ENCODE measurements around the gene BAIAP2. TPM values are rescaled to one million over a fixed set of nuclear protein-coding genes. Genes with fewer than 3 reads are reported as not detected.
A peak's percentile ranks its signal among the peaks of the same experiment; 100 is the strongest.

The BAIAP2 gene
- total and polyA plus RNA-seq, 2 of the 13 experiments (the other 11 are each of a cell fraction or from before 2014, with no cell fraction given): 22.5 to 24.0 TPM

DNA sequence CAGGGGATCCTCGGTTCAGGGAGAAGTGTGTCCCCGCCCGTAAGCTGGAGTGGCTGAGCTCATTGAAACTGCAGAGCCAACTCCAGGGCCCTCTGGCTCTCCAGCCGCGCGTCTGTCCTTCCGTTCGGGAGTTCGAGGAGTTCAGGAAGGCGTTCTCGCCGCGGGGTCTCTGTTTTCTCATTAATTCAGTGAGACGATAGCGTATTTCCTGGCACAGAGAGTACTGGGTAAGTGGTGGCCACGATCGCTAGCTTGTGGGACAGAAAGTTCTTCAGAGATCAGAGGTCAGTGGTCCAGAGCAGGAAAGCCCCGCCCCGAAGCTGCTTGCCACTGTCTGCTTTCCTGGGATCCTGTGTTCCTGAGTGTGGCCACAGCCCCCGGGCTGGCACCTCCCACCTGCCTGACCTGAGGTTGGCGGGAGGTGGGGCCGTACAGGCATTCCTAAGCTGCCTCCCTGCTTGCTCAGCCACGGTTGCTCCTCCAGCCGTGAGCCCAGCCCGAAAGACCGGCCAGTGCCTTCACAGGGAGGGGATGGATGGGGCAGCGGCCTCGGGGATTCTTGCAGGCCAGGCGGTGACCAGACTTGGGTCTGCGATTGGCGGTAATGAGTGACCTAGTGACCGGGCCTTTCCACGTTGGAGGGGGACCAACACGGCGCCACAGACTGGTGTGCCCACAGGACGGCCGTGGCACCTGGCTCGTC lies 8.9 kb downstream of the BAIAP2 start (continued):
- TF ChIP-seq, protein P1, sequence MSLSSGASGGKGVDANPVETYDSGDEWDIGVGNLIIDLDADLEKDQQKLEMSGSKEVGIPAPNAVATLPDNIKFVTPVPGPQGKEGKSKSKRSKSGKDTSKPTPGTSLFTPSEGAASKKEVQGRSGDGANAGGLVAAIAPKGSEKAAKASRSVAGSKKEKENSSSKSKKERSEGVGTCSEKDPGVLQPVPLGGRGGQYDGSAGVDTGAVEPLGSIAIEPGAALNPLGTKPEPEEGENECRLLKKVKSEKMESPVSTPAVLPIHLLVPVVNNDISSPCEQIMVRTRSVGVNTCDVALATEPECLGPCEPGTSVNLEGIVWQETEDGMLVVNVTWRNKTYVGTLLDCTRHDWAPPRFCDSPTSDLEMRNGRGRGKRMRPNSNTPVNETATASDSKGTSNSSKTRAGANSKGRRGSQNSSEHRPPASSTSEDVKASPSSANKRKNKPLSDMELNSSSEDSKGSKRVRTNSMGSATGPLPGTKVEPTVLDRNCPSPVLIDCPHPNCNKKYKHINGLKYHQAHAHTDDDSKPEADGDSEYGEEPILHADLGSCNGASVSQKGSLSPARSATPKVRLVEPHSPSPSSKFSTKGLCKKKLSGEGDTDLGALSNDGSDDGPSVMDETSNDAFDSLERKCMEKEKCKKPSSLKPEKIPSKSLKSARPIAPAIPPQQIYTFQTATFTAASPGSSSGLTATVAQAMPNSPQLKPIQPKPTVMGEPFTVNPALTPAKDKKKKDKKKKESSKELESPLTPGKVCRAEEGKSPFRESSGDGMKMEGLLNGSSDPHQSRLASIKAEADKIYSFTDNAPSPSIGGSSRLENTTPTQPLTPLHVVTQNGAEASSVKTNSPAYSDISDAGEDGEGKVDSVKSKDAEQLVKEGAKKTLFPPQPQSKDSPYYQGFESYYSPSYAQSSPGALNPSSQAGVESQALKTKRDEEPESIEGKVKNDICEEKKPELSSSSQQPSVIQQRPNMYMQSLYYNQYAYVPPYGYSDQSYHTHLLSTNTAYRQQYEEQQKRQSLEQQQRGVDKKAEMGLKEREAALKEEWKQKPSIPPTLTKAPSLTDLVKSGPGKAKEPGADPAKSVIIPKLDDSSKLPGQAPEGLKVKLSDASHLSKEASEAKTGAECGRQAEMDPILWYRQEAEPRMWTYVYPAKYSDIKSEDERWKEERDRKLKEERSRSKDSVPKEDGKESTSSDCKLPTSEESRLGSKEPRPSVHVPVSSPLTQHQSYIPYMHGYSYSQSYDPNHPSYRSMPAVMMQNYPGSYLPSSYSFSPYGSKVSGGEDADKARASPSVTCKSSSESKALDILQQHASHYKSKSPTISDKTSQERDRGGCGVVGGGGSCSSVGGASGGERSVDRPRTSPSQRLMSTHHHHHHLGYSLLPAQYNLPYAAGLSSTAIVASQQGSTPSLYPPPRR (CRISPR knock-in tag; IDR thresholded peaks at IDR 0.05; ENCODE audit: borderline replicate concordance): no peak; the same call in none of the 2 replicates
- TF ChIP-seq, protein P2, sequence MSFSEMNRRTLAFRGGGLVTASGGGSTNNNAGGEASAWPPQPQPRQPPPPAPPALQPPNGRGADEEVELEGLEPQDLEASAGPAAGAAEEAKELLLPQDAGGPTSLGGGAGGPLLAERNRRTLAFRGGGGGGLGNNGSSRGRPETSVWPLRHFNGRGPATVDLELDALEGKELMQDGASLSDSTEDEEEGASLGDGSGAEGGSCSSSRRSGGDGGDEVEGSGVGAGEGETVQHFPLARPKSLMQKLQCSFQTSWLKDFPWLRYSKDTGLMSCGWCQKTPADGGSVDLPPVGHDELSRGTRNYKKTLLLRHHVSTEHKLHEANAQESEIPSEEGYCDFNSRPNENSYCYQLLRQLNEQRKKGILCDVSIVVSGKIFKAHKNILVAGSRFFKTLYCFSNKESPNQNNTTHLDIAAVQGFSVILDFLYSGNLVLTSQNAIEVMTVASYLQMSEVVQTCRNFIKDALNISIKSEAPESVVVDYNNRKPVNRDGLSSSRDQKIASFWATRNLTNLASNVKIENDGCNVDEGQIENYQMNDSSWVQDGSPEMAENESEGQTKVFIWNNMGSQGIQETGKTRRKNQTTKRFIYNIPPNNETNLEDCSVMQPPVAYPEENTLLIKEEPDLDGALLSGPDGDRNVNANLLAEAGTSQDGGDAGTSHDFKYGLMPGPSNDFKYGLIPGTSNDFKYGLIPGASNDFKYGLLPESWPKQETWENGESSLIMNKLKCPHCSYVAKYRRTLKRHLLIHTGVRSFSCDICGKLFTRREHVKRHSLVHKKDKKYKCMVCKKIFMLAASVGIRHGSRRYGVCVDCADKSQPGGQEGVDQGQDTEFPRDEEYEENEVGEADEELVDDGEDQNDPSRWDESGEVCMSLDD (CRISPR knock-in tag; IDR thresholded peaks at IDR 0.05; ENCODE audit: borderline replicate concordance): no peak; the same call in 1 of the 2 replicates
- TF ChIP-seq NFE2 (CRISPR knock-in tag; IDR thresholded peaks at IDR 0.05): no peak
- TF ChIP-seq TEAD2 (CRISPR knock-in tag; IDR thresholded peaks at IDR 0.05): no peak
- peak; percentile 99 for TF ChIP-seq SP5 (CRISPR knock-in tag; IDR thresholded peaks at IDR 0.05; ENCODE audit: borderline replicate concordance, low read depth)
- no peak for TF ChIP-seq ZBTB1 (CRISPR knock-in tag; IDR thresholded peaks at IDR 0.05; ENCODE audit: borderline replicate concordance)
- TF ChIP-seq, protein P3, sequence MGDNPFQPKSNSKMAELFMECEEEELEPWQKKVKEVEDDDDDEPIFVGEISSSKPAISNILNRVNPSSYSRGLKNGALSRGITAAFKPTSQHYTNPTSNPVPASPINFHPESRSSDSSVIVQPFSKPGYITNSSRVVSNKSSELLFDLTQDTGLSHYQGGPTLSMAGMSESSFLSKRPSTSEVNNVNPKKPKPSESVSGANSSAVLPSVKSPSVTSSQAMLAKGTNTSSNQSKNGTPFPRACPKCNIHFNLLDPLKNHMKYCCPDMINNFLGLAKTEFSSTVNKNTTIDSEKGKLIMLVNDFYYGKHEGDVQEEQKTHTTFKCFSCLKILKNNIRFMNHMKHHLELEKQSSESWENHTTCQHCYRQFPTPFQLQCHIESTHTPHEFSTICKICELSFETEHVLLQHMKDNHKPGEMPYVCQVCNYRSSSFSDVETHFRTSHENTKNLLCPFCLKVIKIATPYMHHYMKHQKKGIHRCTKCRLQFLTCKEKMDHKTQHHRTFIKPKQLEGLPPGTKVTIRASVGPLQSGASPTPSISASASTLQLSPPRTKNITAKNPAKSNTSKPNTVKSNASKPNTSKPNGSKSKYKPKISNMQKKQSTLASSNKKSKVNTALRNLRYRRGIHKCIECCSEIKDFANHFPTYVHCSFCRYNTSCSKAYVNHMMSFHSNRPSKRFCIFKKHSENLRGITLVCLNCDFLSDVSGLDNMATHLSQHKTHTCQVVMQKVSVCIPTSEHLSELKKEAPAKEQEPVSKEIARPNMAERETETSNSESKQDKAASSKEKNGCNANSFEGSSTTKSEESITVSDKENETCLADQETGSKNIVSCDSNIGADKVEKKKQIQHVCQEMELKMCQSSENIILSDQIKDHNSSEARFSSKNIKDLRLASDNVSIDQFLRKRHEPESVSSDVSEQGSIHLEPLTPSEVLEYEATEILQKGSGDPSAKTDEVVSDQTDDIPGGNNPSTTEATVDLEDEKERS (CRISPR knock-in tag; IDR thresholded peaks at IDR 0.05): peak; percentile 61; the same call in 1 of the 2 replicates
- peak; percentile 92 for TF ChIP-seq ZSCAN21 (CRISPR knock-in tag; IDR thresholded peaks at IDR 0.05; ENCODE audit: borderline replicate concordance)
- no peak for TF ChIP-seq ZNF572 (CRISPR knock-in tag; IDR thresholded peaks at IDR 0.05)
- TF ChIP-seq TMF1 (CRISPR knock-in tag; IDR thresholded peaks at IDR 0.05; ENCODE audit: low read depth): no peak
- TF ChIP-seq, protein P4, sequence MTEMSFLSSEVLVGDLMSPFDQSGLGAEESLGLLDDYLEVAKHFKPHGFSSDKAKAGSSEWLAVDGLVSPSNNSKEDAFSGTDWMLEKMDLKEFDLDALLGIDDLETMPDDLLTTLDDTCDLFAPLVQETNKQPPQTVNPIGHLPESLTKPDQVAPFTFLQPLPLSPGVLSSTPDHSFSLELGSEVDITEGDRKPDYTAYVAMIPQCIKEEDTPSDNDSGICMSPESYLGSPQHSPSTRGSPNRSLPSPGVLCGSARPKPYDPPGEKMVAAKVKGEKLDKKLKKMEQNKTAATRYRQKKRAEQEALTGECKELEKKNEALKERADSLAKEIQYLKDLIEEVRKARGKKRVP (CRISPR knock-in tag; IDR thresholded peaks at IDR 0.05): no peak
- no peak for TF ChIP-seq ZNF577 (CRISPR knock-in tag; IDR thresholded peaks at IDR 0.05; ENCODE audit: borderline replicate concordance, low read depth)
- TF ChIP-seq U2AF1 (optimal IDR thresholded peaks at IDR 0.05; ENCODE audit: low read depth, low read length): no peak
- 0 out of 2 replicates have a peak, but pooled peaks have one; percentile 34 for TF ChIP-seq ZNF616 (CRISPR knock-in tag; IDR thresholded peaks at IDR 0.05; ENCODE audit: low read depth)
- TF ChIP-seq ARHGAP35 (CRISPR knock-in tag; IDR thresholded peaks at IDR 0.05; ENCODE audit: borderline replicate concordance): no peak; the same call in 1 of the 2 replicates
- peak; percentile 58; the same call in 1 of the 2 replicates for TF ChIP-seq HES4 (CRISPR knock-in tag; IDR thresholded peaks at IDR 0.05; ENCODE audit: borderline replicate concordance)
- TF ChIP-seq GATAD2A (CRISPR knock-in tag; IDR thresholded peaks at IDR 0.05): peak; percentile 79
